Measurements from ENCODE around the gene CNTNAP5.

Gene CNTNAP5

DNA sequence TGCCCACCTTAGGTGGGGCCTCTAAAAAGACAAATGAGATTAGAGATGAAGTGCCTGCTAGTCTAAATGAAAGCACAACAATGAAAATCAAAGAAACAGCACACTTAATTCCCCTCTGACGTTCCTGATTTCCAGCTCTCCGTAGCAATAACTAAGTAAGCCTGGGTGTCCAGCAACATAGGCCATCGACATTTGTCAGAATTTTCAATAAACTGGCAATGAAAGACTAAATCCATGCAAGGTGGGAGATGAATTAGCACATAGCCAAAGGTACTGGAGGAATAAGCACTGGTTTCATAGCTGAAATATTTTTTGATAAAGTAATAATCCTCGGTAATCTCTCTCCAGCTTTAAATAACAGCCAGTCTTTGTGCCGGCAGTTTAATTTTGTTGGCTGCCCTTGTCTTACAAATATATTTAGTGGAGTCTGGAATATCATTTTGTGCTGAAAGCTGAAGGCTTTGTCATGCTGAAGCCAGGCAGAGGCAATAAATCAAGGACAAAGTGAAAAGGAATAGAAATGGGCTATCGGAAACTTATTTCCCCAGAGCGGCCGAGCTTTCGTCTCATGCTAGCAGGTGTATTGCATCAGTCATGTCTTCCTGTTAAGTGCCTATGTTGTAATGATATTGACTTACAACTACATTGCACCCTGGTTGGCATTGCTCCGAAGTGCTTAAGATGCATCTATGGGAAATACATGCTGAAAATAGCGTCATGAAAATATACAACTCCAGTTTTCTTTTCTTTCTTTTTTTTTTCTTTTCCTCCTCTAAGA lies 790.1 kb downstream of the CNTNAP5 start:
- Mint-ChIP-seq H3K9me3 (peaks cover 14 to 26% of the 10 kb centered on the region in 2 donors), H3K36me3 (ENCODE audit: insufficient read depth) (no peaks in the 10 kb centered on the region), H3K27me3 (no peaks in the 10 kb centered on the region), H3K4me3 (no peak overlapping the region), H3K4me1 (ENCODE audit: low read depth in 2 of 2) (no peaks in the 10 kb centered on the region), H3K27ac (no peak overlapping the region)
- no peak for DNase-seq
- no peak for ATAC-seq (replicated peaks)

DNA sequence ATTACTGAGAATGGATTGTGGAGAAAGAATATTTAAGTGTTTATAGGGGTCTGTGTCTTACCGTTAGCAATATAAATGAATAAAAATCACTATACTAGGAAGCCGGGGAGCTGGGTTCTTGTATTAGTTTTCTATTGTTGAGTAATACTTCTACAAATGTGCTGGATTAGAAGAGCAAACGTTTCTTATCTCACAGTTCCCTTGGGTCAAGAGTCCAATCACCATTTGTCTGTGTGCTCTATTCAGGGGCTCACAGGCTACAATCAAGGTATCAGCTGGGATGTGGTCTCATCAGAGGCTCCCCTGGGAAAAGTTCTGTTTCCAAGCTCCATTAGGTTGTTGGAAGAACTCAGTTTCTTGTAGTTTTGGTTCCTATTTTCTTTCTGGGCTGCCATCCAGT lies 790.9 kb downstream of the CNTNAP5 start:
- Mint-ChIP-seq H3K9me3 (peaks cover 14 to 26% of the 10 kb centered on the region in 2 donors), H3K27ac (no peak overlapping the region), H3K36me3 (ENCODE audit: insufficient read depth) (no peaks in the 10 kb centered on the region), H3K27me3 (no peaks in the 10 kb centered on the region), H3K4me1 (ENCODE audit: low read depth in 2 of 2) (no peaks in the 10 kb centered on the region), H3K4me3 (no peak overlapping the region)
- no peak for ATAC-seq (replicated peaks)
- no peak for DNase-seq

DNA sequence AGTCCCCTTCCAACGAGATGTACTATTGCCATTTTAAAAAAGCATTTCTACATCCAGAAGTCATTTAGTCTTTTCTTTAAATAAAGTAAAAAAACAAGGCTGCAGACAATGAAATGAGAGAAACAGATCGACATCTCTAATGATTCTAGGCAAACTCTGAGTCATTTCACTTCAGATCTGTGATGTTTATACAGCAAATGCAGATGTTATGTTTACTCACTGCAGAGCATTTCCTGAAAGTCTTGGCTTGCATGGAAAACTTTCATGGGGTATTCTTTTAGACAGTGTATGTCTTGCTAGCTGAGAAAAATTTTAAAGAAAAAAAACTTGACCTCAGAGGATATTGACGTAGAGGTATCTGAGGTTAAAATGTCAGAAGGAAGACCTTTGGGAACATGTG lies 797.4 kb downstream of the CNTNAP5 start:
- H3K9me3 Mint-ChIP-seq = peaks cover 8 to 12% of the 10 kb centered on the region in 2 donors
- no peak overlapping the region for H3K4me3 Mint-ChIP-seq
- H3K36me3 Mint-ChIP-seq (ENCODE audit: insufficient read depth) = no peaks in the 10 kb centered on the region
- no peaks in the 10 kb centered on the region for H3K4me1 Mint-ChIP-seq (ENCODE audit: low read depth in 2 of 2)
- ATAC-seq (replicated peaks) (no peak), DNase-seq (no peak)
- H3K27me3 Mint-ChIP-seq = no peaks in the 10 kb centered on the region
- H3K27ac Mint-ChIP-seq = no peak overlapping the region

DNA sequence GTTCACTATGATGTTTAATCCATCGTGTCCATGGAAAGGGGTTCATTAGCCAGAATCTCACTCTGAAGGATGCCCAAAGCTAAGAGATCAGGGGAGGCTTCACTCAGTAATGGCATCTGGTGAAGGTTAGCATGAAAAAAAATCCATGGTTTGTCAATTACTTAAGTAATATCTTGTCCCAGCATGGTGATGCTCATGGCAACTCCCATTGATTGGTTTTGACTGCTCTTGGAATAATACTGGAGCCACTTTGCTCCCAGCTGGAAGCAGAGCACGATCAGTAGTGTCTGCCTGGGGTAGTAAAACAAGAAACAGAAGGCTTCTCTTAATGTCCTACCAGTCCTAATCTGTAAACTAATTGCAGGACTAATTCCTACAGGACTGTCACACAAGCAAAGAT lies 799.4 kb downstream of the CNTNAP5 start:
- no peak for DNase-seq
- H3K4me1 Mint-ChIP-seq (ENCODE audit: low read depth in 2 of 2) = no peaks in the 10 kb centered on the region
- H3K27ac Mint-ChIP-seq = no peak overlapping the region
- no peak overlapping the region for H3K4me3 Mint-ChIP-seq
- no peaks in the 10 kb centered on the region for H3K27me3 Mint-ChIP-seq
- ATAC-seq (replicated peaks) = no peak
- peaks cover 1 to 11% of the 10 kb centered on the region in 2 donors for H3K9me3 Mint-ChIP-seq
- no peaks in the 10 kb centered on the region for H3K36me3 Mint-ChIP-seq (ENCODE audit: insufficient read depth)

DNA sequence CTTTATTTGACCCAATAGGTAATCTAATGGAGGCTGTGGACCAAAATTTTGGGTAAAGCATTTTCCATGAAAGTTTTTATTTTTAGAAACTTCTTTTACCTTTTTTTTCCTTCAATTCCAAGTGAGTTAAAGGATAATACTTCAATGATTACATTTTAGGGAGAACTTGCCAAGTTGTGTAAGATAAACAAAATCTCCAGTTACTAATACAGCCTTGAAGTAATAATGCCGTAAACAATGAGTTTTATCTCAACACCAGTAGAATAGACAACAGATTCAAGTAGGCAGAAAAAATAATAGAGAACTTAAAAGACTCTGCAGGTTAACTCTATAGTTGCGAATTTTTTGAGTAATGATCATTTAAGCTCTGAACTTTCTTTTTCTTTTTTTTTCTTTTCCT lies 807.4 kb downstream of the CNTNAP5 start:
- H3K4me3 Mint-ChIP-seq = no peak overlapping the region

DNA sequence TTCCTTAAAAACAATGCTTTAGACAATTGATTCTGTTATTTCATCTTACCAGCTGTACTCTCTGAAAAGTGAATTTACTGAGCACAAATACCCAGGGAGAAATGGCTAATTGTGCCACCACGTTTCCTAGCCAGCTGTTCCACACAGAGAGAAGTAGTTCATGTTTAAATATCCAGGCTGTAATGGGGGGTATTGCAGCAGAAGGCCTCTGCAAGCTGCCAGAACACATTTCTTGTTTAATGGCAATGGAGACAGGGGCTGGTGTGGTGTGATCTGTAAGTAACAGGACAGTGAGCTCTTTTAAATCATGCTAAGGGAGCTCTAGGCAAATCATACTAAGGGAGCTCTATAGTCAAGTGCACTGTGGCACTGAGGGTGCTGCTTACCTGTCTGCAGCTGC lies 809.2 kb downstream of the CNTNAP5 start:
- no peak for ATAC-seq (replicated peaks)
- DNase-seq = no peak
- Mint-ChIP-seq H3K4me3 (no peak overlapping the region), H3K4me1 (ENCODE audit: low read depth in 2 of 2) (no peaks in the 10 kb centered on the region), H3K36me3 (ENCODE audit: insufficient read depth) (no peaks in the 10 kb centered on the region), H3K27ac (no peak overlapping the region), H3K9me3 (peaks cover under 1 to 10% of the 10 kb centered on the region in 2 donors), H3K27me3 (no peaks in the 10 kb centered on the region)

More for the DNA sequence above, 807.4 kb downstream of the CNTNAP5 start:
- peaks cover 0 to 16% of the 10 kb centered on the region in 2 donors for H3K9me3 Mint-ChIP-seq
- no peaks in the 10 kb centered on the region for H3K4me1 Mint-ChIP-seq (ENCODE audit: low read depth in 2 of 2)
- no peaks in the 10 kb centered on the region for H3K27me3 Mint-ChIP-seq
- H3K36me3 Mint-ChIP-seq (ENCODE audit: insufficient read depth) = no peaks in the 10 kb centered on the region
- DNase-seq (no peak), ATAC-seq (replicated peaks) (no peak)
- H3K27ac Mint-ChIP-seq = no peak overlapping the region

DNA sequence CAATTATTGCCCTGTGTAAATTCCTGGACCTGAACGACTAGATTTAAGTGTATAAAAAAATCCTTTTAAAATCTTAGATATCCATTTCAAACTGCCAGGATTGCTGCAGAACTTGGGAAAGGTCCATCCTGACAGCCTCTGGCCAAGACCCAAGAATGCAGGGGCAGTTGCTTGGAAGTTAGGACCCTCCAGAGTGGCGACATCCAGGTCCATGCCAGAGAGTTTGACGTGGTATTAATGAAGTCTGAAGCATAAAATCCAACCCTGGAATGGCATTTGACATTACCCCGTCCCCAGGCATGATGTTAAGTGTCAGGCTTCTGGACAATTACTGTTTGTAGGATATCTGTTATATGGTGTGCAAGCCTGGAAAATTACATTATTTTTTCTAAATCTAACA lies 810.2 kb downstream of the CNTNAP5 start:
- no peak overlapping the region for H3K27ac Mint-ChIP-seq
- H3K4me1 Mint-ChIP-seq (ENCODE audit: low read depth in 2 of 2) = no peaks in the 10 kb centered on the region
- no peaks in the 10 kb centered on the region for H3K36me3 Mint-ChIP-seq (ENCODE audit: insufficient read depth)
- H3K27me3 Mint-ChIP-seq = no peaks in the 10 kb centered on the region
- ATAC-seq (replicated peaks) (no peak), DNase-seq (no peak)
- peaks cover 3 to 19% of the 10 kb centered on the region in 2 donors for H3K9me3 Mint-ChIP-seq
- H3K4me3 Mint-ChIP-seq = no peak overlapping the region

DNA sequence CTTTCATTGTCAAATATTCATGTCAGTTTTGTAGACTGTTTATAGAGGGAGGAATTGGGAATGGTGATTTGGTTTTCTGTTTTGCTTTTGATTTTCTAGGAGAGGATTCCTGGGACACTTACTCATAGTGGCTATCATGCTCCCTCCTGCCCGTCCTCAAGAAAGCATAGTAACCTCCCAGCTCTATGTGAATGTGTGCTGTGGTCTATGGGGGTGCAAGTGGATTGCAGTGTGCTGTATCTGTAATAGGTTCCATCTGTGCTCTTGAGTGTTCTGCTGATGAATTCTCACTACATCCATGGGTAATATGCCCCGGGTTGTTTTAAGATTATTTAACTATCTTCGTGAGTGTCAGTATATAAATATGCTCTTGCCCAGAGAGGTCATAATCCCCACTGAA lies 811.3 kb downstream of the CNTNAP5 start:
- Mint-ChIP-seq H3K4me1 (ENCODE audit: low read depth in 2 of 2) (no peaks in the 10 kb centered on the region), H3K4me3 (no peak overlapping the region), H3K36me3 (ENCODE audit: insufficient read depth) (no peaks in the 10 kb centered on the region), H3K27ac (no peak overlapping the region), H3K27me3 (no peaks in the 10 kb centered on the region), H3K9me3 (peaks cover 3 to 19% of the 10 kb centered on the region in 2 donors)
- no peak for ATAC-seq (replicated peaks)
- no peak for DNase-seq

DNA sequence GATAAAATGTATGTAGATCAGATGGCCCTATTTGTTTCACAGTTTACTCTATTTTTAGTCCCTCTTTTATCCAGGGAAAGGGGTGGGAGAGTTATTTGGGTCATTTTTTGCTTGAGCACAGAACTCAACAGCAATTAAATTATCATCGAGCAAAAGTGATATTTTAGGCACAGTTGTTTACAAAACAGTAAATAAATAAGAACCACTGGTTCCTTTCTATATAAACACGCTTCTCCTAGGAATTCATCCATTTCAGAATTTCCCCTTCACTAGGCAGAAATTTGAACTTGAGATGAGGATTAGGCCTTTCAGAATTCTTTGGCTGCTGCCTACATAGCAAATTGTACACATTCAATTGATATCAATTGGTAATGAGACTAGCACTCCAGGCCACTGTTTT lies 812.4 kb downstream of the CNTNAP5 start:
- ATAC-seq (replicated peaks) (no peak), DNase-seq (no peak)
- no peaks in the 10 kb centered on the region for H3K4me1 Mint-ChIP-seq (ENCODE audit: low read depth in 2 of 2)
- no peaks in the 10 kb centered on the region for H3K36me3 Mint-ChIP-seq (ENCODE audit: insufficient read depth)
- no peaks in the 10 kb centered on the region for H3K27me3 Mint-ChIP-seq
- no peak overlapping the region for H3K4me3 Mint-ChIP-seq
- H3K9me3 Mint-ChIP-seq = peaks cover 3 to 19% of the 10 kb centered on the region in 2 donors
- H3K27ac Mint-ChIP-seq = no peak overlapping the region

DNA sequence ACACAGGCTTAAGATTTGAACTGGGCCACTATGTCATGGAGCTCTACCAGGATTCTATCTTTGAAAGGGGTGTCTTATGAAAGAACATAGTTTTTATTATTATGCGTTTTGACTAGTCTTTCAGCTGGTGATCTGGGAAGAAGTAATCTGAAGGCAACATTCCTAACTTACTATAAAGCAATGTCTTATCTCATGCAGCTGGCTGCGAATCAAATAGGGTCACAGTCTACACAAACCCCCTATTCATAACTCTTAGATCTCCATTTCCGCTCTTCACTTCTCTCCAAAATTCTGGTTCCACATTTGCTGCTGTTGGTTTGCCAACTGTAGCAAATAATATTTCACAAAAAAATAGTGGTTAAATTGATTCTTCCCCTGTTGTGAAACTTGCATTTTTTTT lies 813.3 kb downstream of the CNTNAP5 start:
- Mint-ChIP-seq H3K4me1 (ENCODE audit: low read depth in 2 of 2) (no peaks in the 10 kb centered on the region), H3K36me3 (ENCODE audit: insufficient read depth) (no peaks in the 10 kb centered on the region), H3K9me3 (peaks cover 3 to 19% of the 10 kb centered on the region in 2 donors), H3K4me3 (no peak overlapping the region), H3K27ac (no peak overlapping the region), H3K27me3 (no peaks in the 10 kb centered on the region)
- DNase-seq = no peak
- ATAC-seq (replicated peaks) = no peak

DNA sequence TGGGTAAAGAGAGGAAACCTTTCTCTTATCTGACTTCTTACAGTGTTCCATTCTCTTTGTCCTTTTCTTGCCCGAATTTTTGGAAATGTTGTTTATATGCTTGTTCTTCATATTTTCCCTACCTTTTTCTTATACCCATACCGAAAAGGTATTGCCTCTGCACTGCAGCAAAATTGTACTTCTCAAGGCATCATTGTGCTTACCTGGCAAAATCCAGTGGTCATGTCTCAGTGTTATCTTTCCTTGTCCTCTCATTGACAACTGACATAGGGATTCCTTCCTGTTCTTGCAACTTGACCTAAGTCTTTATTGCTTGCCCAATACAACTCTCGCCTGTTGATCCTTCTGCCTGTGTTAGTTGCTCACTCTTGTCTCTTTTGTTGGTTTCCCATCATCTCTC lies 842.2 kb downstream of the CNTNAP5 start:
- Mint-ChIP-seq H3K27me3 (no peaks in the 10 kb centered on the region), H3K27ac (no peak overlapping the region), H3K9me3 (peaks cover 0 to 7% of the 10 kb centered on the region in 2 donors), H3K4me3 (no peak overlapping the region), H3K4me1 (ENCODE audit: low read depth in 2 of 2) (no peaks in the 10 kb centered on the region), H3K36me3 (ENCODE audit: insufficient read depth) (peaks cover 3% of the 10 kb centered on the region)
- ATAC-seq (replicated peaks) = no peak
- DNase-seq = no peak

DNA sequence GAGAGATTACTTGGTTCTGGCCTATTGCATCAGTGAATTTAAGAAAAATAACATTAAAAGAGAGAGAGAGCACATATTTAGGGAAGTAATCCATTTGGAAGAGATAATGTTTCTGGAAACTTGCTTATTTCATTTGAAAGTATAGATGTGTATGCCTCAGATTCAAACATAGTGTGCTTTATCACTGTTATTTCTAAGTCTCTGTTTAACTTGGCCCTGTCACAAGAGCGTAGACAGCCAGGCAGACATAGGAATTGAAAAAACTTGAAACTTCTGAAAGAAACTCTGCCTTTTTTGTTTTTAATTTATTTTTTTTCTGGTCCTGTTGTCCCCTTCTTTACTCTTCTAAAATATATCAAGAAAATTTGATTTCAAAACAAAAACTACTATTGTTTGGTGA lies 849.1 kb downstream of the CNTNAP5 start:
- peaks cover 4 to 13% of the 10 kb centered on the region in 2 donors for H3K9me3 Mint-ChIP-seq
- no peaks in the 10 kb centered on the region for H3K4me1 Mint-ChIP-seq (ENCODE audit: low read depth in 2 of 2)
- H3K27me3 Mint-ChIP-seq = no peaks in the 10 kb centered on the region
- no peaks in the 10 kb centered on the region for H3K36me3 Mint-ChIP-seq (ENCODE audit: insufficient read depth)
- ATAC-seq (replicated peaks) (no peak), DNase-seq (no peak)
- H3K27ac Mint-ChIP-seq = no peak overlapping the region
- no peak overlapping the region for H3K4me3 Mint-ChIP-seq

DNA sequence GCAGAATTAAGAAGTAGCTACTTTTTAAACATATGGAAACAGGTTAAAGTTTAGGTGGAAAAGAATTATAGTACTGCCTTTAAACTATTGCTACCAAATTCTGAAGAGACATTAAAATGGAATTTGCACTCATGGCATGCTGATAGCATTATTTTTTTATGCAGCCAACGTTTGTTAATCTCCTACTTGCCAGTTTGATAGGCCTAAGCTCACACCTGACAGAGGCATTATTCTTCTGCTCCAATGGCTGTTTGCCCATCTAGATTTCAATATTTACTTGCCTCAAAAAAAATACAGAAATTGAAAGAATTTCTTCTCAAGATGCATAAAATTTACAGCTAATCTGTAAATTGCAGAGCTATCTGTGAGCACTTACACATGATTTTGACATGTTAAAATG lies 849.6 kb downstream of the CNTNAP5 start:
- no peak overlapping the region for H3K4me3 Mint-ChIP-seq
- DNase-seq (no peak), ATAC-seq (replicated peaks) (no peak)

DNA sequence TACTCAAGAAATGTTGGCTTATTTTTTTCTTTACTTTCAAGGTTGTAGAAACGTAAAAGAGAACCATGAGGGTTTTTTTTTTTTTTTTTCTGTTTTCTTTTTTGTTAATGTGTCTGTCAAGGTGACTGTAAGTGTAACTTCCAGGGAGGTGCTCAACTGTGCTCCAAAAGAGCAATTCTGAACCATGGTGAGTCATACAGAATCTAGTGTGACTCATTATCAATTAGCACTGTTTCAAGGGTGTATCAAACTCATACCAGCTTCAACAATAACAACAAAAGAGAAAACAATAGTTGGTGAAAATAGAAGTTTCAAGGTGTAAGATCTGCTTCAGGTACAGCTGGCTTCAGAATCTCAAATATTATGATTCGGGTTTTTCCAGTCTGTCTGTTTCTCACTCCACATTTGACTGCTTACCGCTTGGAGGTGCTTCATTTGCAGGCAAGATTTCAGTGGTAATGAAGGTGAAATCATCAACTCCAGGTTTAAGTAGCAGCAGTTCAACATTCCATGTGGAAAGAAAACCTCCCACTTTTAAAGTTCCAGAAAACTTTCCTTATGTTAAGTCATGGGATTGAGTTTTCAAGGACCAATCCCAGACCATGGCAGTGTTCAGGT lies 850.6 kb downstream of the CNTNAP5 start:
- no peaks in the 10 kb centered on the region for H3K36me3 Mint-ChIP-seq (ENCODE audit: insufficient read depth)
- no peaks in the 10 kb centered on the region for H3K4me1 Mint-ChIP-seq (ENCODE audit: low read depth in 2 of 2)
- no peak overlapping the region for H3K27ac Mint-ChIP-seq
- ATAC-seq (replicated peaks) = no peak
- no peak overlapping the region for H3K4me3 Mint-ChIP-seq
- no peaks in the 10 kb centered on the region for H3K27me3 Mint-ChIP-seq
- H3K9me3 Mint-ChIP-seq = peaks cover 6 to 25% of the 10 kb centered on the region in 2 donors
- no peak for DNase-seq

More for the DNA sequence above, 849.6 kb downstream of the CNTNAP5 start:
- Mint-ChIP-seq H3K27ac (no peak overlapping the region), H3K9me3 (peaks cover 4 to 17% of the 10 kb centered on the region in 2 donors), H3K27me3 (no peaks in the 10 kb centered on the region), H3K4me1 (ENCODE audit: low read depth in 2 of 2) (no peaks in the 10 kb centered on the region), H3K36me3 (ENCODE audit: insufficient read depth) (no peaks in the 10 kb centered on the region)
